ENCODE data around the gene MSRB1.

- TF ChIP-seq POLR2A (IDR thresholded peaks at IDR 0.05) (no peak), CTCF (IDR thresholded peaks at IDR 0.05 in 4 of 5, conservative IDR thresholded peaks at IDR 0.05 in 1 of 5) (no peak)
These were observed 3.7 kb upstream of the MSRB1 start for GRCh38 chr16:1946495-1947368.
